Common myeloid progenitor, CD34-positive (primary cell): ENCODE results near the gene EDEM1.

Source experiments
- CTCF ChIA-PET: fragments of 350-600 bp; sonication (Branson Sonifier 250); formaldehyde crosslinking; loops from one replicate; lab custom pipeline; 2021; ENCODE audit warnings: antibody characterized with exemption; lab: Charles Lee
- POLR2A ChIA-PET: fragments of 350-600 bp; sonication (Branson Sonifier 250); formaldehyde crosslinking; loops from one replicate; lab custom pipeline; 2021; ENCODE audit warnings: antibody characterized with exemption; lab: Charles Lee
- DNase-seq, 3 donors: peaks; one replicate each; pipeline versions ENCODE4 v3.0.0 to v3.0.0-alpha.2; 2013
- H3K27ac ChIP-seq, 2 experiments: 1 replicate in 1 of 2; 2 replicates in 1 of 2; pipeline ENCODE4 v1.7.0; 2013; ENCODE audit warnings: inconsistent platforms in 2 of 2, low read length in 2 of 2, mild to moderate bottlenecking in 2 of 2, low read depth in 1 of 2, moderate library complexity in 1 of 2; ENCODE audit not compliant: severe bottlenecking in 2 of 2, insufficient read depth in 1 of 2, poor library complexity in 1 of 2
- H3K27me3 ChIP-seq, 5 experiments: replicated peaks in 2 of 5; 1 replicate in 3 of 5; 2 replicates in 2 of 5; pipeline versions ENCODE4 v1.6.1 to v1.7.0; 2013; ENCODE audit warnings: low read length in 4 of 5, mild to moderate bottlenecking in 2 of 5, moderate library complexity in 2 of 5, inconsistent platforms in 1 of 5; ENCODE audit not compliant: insufficient read depth in 5 of 5, control insufficient read depth in 4 of 5
- H3K36me3 ChIP-seq, 4 experiments: 1 replicate in 2 of 4; 2 replicates in 2 of 4; pipeline versions ENCODE4 v1.6.1 to v1.7.0; 2013; ENCODE audit warnings: low read length in 3 of 4, control low read depth in 1 of 4, mild to moderate bottlenecking in 1 of 4; ENCODE audit not compliant: control insufficient read depth in 4 of 4, insufficient read depth in 4 of 4
- H3K4me1 ChIP-seq, 4 experiments: 1 replicate in 3 of 4; 2 replicates in 1 of 4; pipeline versions ENCODE4 v1.6.1 to v1.7.1; 2013; ENCODE audit warnings: low read length in 3 of 4, mild to moderate bottlenecking in 3 of 4, control low read depth in 1 of 4, inconsistent platforms in 1 of 4, moderate library complexity in 1 of 4; ENCODE audit not compliant: control insufficient read depth in 4 of 4, insufficient read depth in 4 of 4; ENCODE audit errors: control extremely low read depth in 1 of 4
- H3K4me3 ChIP-seq, 7 experiments: 1 replicate in 4 of 7; 2 replicates in 3 of 7; pipeline versions ENCODE4 v1.5.1 to v1.7.0; 2013; ENCODE audit warnings: mild to moderate bottlenecking in 7 of 7, low read length in 6 of 7, moderate library complexity in 6 of 7, inconsistent platforms in 2 of 7, low read depth in 2 of 7, control low read depth in 1 of 7; ENCODE audit not compliant: insufficient read depth in 4 of 7, control insufficient read depth in 1 of 7; ENCODE audit errors: extremely low read depth in 1 of 7
- H3K9me3 ChIP-seq, 5 experiments: 1 replicate in 4 of 5; 2 replicates in 1 of 5; pipeline versions ENCODE4 v1.6.1 to v1.7.1; 2013; ENCODE audit warnings: low read length in 4 of 5, mild to moderate bottlenecking in 2 of 5, inconsistent platforms in 1 of 5, low read depth in 1 of 5, moderate library complexity in 1 of 5; ENCODE audit not compliant: control insufficient read depth in 4 of 5, insufficient read depth in 2 of 5; ENCODE audit errors: control extremely low read depth in 1 of 5
- WGBS: methylation state at CpG from one replicate; pipeline ENCODE4 v1.1.5; 2013; ENCODE audit not compliant: insufficient coverage; 5-methylcytosine and 5-hydroxymethylcytosine counted together

Gene EDEM1

DNA sequence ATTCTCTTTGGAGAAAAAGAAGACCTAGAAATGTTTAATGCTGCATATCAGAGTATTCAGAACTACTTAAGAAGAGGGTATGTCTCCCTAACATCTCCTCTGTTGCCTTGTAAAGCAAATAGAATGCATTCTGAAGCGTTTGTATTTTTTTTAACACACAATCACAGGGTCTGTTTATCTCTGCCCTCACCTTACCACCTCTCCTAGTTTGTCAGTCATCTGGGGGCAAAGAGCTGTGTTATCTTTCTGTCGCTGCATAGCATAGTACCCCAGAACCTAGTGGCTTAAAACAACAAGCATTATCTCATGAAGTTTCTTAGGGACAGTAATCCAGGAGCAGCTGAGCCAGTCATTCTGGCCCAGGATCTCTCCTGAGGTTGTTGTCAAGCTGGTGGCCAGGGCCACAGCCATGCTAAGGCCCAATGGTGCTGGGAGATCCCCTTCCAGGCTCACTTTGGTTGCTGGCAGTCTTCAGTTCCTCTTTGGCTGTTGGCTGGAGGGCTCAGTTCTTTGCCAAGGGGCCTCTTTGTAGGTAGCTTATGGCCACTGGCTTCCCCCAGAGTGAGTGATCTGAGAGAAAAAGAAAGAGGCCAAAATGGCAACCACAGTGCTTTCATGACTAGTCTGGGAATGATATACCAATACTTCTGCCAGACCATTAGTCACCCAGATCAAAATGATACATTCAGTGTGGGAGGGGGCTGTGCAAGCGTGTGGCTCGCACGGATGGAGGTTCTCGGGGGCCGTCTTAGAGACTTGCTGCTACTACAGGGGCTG is 17.8 kb downstream of the EDEM1 start:
- no peaks in the 10 kb centered on the region for H3K4me1 ChIP-seq
- ChIA-PET CTCF (interaction anchor here (1.4 to 2.9 kb wide), 3 partner anchors 10 to 16 kb away, joined by 3 to 9 read pairs (median 5); no protein-coding TSS in a partner anchor), POLR2A (interaction anchor here (0.6 kb wide), 1 partner anchor 553 kb away, joined by 7 read pairs; no protein-coding TSS in a partner anchor)
- H3K4me3 ChIP-seq, result no peak overlapping the region
- H3K9me3 ChIP-seq, result no peaks in the 10 kb centered on the region
- H3K27ac ChIP-seq, result no peak overlapping the region
- 96% methylated on average over 7 of the region's 7 CpGs for WGBS
- H3K36me3 ChIP-seq, result peaks cover 30 to 96% (median 72%) of the 10 kb centered on the region in 4 experiments
- no peaks in the 10 kb centered on the region for H3K27me3 ChIP-seq
- DNase-seq, result no peak

DNA sequence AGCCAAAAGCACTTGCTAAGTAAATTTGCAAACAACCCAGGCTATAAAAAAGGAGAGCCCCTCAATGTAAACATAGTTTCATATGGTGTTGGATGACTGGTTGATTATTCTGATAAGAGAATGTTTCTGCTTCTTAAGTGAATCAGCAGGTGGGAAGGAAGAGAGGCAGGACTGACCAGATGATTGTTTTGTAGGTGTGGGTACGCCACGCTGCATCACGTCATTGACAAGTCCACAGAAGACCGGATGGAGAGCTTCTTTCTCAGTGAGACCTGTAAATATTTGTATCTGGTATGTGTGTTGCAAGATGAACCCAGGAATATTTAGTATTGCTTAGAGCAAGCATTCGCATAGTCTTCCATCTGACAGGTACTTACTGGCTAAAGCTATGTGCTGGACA is 23.4 kb downstream of the EDEM1 start:
- CTCF ChIA-PET, result interaction anchor here (0.7 to 1.1 kb wide), 2 partner anchors 11 to 74 kb away, joined by 3 to 4 read pairs; no protein-coding TSS in a partner anchor
- Histone ChIP-seq H3K4me3 (no peak overlapping the region), H3K9me3 (no peaks in the 10 kb centered on the region), H3K4me1 (no peaks in the 10 kb centered on the region), H3K36me3 (peaks cover 35 to 97% (median 75%) of the 10 kb centered on the region in 4 experiments), H3K27ac (no peak overlapping the region), H3K27me3 (no peaks in the 10 kb centered on the region)
- POLR2A ChIA-PET, result interaction anchor here (1.3 kb wide), 1 partner anchor 10 kb away, joined by 3 read pairs; no protein-coding TSS in a partner anchor
- 96% methylated on average over 5 of the region's 5 CpGs for WGBS
- no peak for DNase-seq

DNA sequence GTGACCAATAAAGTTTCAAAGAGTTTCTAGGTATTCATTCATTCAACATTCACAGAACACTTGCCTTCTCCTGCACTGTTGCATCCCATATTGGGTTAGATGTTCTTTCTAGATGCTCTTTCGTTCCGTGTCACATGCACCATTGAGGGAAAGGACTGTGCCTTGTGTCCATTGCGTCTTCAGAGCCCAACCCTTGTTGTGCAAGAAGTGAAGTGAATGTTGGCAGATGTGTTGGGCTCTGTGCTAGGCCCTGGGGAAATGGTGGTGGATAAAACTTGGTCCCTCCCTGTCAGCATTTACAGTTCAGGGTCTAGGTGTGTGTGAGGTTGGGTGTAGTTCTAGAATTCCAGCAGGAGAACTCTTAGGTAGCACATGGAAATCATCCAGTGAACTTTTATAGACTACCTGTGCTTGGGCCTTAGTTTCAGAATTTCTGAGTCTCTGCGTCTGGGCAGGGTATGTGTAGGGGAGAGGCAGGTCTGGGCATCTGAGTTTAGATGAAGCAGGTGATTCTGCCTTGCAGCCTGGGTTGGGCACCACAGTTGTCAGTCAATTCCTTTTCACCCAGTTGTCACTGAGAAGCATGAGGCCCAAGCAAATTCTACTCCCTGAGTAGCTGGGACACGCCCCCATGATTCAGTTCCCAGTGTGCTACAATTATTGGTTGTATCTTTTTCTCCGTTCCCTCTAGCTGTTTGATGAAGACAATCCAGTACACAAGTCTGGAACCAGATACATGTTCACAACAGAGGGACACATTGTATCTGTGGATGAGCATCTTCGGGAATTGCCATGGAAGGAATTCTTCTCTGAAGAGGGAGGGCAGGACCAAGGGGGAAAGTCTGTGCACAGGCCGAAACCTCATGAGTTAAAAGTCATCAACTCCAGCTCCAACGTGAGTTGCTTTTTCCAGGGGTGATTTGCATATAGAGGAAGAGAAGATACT is 25.4 kb downstream of the EDEM1 start:
- Histone ChIP-seq H3K27me3 (no peaks in the 10 kb centered on the region), H3K36me3 (peaks cover 32 to 96% (median 80%) of the 10 kb centered on the region in 4 experiments), H3K4me1 (no peaks in the 10 kb centered on the region), H3K9me3 (no peaks in the 10 kb centered on the region), H3K27ac (no peak overlapping the region), H3K4me3 (no peak overlapping the region)
- no peak for DNase-seq
- 92% methylated on average over 6 of the region's 9 CpGs for WGBS
- CTCF ChIA-PET, result interaction anchor here (1.2 to 1.6 kb wide), 2 partner anchors 16 to 76 kb away, joined by 3 to 4 read pairs; no protein-coding TSS in a partner anchor
- POLR2A ChIA-PET, result interaction anchor here (0.6 kb wide), 1 partner anchor 21 kb away, joined by 3 read pairs; no protein-coding TSS in a partner anchor

DNA sequence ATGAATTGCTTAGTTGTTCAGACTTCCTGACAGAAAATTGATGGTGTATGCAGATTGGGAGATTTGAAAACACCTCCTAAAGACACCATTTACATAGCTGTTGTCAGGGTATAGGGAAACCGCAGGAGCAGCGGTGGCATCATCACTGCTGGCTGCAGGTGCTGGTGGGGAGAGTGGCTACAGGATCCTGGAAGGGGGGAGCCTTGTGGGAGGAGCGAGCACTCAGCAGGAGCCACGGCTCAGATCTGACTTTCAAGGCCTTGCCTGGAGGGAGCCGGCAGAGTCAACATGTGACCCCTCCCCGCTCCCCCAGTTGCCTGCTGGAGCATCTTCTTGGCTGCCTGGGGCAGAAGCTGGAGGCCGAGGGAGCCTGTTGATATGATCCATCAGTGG is 26.1 kb downstream of the EDEM1 start:
- Histone ChIP-seq H3K27me3 (no peaks in the 10 kb centered on the region), H3K4me3 (no peak overlapping the region), H3K4me1 (no peaks in the 10 kb centered on the region), H3K36me3 (peaks cover 31 to 96% (median 79%) of the 10 kb centered on the region in 4 experiments), H3K27ac (no peak overlapping the region), H3K9me3 (no peaks in the 10 kb centered on the region)
- ChIA-PET CTCF (no interaction called here), POLR2A (interaction anchor here (0.6 kb wide), 1 partner anchor 21 kb away, joined by 3 read pairs; no protein-coding TSS in a partner anchor)
- WGBS, result 87% methylated on average over 6 of the region's 7 CpGs
- DNase-seq, result no peak

DNA sequence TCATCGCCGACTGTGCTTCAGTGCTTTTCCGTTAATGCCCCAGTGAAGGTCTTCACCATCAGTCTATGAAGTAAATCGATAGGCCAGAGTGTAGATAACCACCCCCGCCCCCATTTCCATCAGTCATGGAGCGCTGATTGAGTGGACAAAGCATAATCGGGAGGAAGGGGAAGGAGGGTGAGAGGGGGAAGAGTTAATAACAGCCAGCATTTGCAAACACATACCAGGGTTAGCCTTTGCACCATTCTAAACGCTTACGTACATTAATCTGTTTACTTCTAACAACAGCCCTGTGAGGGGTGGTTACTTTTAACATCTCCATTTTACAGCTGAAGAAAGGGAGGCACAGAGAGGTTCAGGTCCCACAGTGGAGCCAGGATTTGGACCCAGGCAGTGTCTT is 26.8 kb downstream of the EDEM1 start:
- Histone ChIP-seq H3K9me3 (no peaks in the 10 kb centered on the region), H3K4me3 (no peak overlapping the region), H3K36me3 (peaks cover 31 to 94% (median 75%) of the 10 kb centered on the region in 4 experiments), H3K27me3 (no peaks in the 10 kb centered on the region), H3K27ac (no peak overlapping the region), H3K4me1 (no peaks in the 10 kb centered on the region)
- POLR2A ChIA-PET, result interaction anchor here (1.5 kb wide), 1 partner anchor 16 kb away, joined by 3 read pairs; no protein-coding TSS in a partner anchor
- WGBS, result 91% methylated on average over 5 of the region's 9 CpGs
- no peak for DNase-seq
- CTCF ChIA-PET, result no interaction called here

DNA sequence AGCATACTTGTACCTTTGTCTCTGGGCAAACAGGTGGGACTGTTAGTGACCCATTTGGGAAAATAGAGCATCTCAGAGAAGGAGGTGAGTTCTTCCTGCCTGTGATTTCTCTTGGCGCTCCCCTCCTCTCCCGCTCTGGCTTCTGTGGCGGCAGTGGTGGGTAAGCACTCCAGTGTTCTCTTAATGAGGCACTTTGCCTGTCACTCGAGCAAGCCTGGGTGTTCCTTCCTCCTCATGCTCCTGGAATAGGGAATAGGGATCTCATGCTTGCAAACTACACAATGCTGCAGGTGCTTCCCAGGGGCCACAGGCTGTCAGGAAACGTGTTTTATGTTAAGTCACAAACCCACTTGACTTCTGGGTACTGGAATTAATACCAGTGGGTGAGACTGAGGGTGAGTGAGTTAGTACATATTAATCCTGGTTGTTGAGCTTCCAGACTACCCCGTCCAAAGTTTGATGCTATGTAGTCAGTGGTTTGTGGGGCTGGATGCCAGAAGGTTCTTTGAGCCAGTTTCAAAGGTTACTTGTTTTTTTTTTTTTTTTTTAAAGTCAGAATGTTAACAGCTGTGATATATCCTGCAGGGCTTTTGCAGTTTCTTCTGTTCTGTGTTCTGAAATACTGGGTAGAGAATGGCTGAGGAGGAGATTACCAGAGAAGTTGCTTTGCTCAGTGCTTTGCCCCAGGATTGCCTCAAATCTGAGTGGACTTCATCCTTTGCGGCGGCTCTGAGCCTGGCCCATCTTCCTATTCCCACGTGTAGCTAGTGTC is 30.5 kb downstream of the EDEM1 start:
- CTCF ChIA-PET, result interaction anchor here (1.8 kb wide), 1 partner anchor 11 kb away, joined by 5 read pairs; no protein-coding TSS in a partner anchor
- H3K4me3 ChIP-seq, result no peak overlapping the region
- POLR2A ChIA-PET, result interaction anchor here (0.6 kb wide), 1 partner anchor 30 kb away, joined by 4 read pairs; the partner anchor contains the start of gene EDEM1
- H3K27ac ChIP-seq, result no peak overlapping the region
- no peaks in the 10 kb centered on the region for H3K9me3 ChIP-seq
- no peak for DNase-seq
- no peaks in the 10 kb centered on the region for H3K4me1 ChIP-seq
- no peaks in the 10 kb centered on the region for H3K27me3 ChIP-seq
- peaks cover 19 to 67% (median 50%) of the 10 kb centered on the region in 4 experiments for H3K36me3 ChIP-seq
- 83% methylated on average over 4 of the region's 9 CpGs for WGBS
